GM06990 (cell line): Measurements from ENCODE around the gene CRELD1.

Source experiments
- DNase-seq: peaks from one replicate; pipeline ENCODE4 v3.0.0-alpha.2; 2011; ENCODE audit not compliant: insufficient read length; ENCODE audit errors: extremely low read depth
- H3K27me3 ChIP-seq: replicated peaks from 2 replicates; pipeline ENCODE4 v1.6.0; 2011; ENCODE audit warnings: low read length; ENCODE audit not compliant: control insufficient read depth, insufficient read depth
- H3K36me3 ChIP-seq: 2 replicates; pipeline ENCODE4 v1.5.1; 2011; ENCODE audit warnings: low read length; ENCODE audit not compliant: control insufficient read depth, insufficient read depth
- H3K4me3 ChIP-seq: replicated peaks from 2 replicates; pipeline ENCODE4 v1.5.1; 2011; ENCODE audit warnings: low read depth, mild to moderate bottlenecking, control low read depth, low read length
- CTCF ChIP-seq: IDR thresholded peaks from 2 replicates; pipeline ENCODE4 v1.5.1; 2011; ENCODE audit warnings: low read length, control low read depth, mild to moderate bottlenecking, inconsistent platforms; ENCODE audit not compliant: insufficient read depth, poor library complexity, severe bottlenecking

CRELD1 gene

DNA sequence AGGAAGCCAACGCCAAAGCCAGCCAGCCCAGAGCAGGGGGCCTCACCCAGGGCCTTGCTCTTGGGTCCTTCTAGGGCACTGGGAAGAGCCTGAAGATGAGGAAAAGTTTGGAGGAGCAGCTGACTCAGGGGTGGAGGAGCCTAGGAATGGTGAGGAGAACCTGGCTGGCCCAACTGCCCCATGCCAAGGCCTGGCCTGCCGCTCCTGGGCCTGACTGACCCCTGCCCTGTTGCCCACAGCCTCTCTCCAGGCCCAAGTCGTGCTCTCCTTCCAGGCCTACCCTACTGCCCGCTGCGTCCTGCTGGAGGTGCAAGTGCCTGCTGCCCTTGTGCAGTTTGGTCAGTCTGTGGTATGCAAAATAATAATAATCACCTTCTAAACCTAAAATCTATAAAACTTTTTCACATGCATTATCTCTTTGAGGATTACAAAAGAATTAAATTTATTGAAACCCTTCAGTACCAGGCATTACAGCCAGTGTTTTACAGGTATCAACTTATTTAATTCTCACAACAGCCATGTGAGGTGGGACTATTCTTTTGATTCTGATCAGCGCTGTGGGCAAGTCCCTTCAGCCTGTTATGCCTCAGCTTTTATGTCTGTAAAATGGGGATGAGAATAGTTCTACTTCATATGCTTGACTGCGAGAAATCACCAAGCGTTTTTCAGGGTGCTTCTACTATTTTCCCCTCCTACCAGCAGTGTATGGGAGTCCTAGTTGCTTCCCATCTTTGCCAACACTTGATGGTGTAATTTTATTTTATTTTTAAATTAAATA, 15.2 kb upstream of the CRELD1 start:
- H3K4me3 ChIP-seq, result no peak overlapping the region
- H3K36me3 ChIP-seq, result no peaks in the 10 kb centered on the region
- no peak for DNase-seq
- H3K27me3 ChIP-seq, result no peaks in the 10 kb centered on the region; the same call in none of the 2 replicates
- no peak for TF ChIP-seq CTCF

GRCh38 chr3:9928158-9928557, 5.5 kb upstream of the CRELD1 start:
- Histone ChIP-seq H3K27me3 (no peaks in the 10 kb centered on the region; the same call in none of the 2 replicates), H3K36me3 (no peaks in the 10 kb centered on the region), H3K4me3 (no peak overlapping the region)
- no peak for TF ChIP-seq CTCF
- no peak for DNase-seq

DNA sequence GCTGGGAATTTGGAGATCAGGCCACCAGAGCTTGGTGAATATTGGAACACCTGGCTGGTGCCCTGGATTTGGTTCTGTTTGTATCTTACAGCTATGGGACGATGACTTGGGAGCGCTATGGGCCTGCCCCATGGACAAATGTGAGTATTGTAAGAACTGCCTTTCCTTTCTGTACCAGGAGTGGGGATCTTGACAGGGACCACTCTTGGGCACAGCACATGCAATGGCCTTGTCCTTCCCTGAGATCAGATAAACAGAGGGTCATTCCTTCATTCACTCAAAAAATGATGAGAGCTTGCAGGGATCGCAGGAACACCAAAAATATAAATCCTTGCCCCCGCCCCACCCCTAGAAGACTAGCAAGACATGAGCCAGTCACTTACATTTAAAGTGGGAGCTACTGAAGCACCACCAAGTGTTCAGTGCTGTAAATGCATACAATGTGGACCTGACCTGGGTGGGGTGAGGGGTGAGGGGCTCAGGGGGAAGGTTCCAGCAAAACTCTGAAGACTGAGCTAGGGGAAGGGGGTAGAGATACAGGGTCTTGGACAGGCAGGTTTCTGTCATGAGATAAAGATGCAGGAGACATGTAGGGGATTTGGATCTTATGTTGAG, 2.7 kb upstream of the CRELD1 start:
- Histone ChIP-seq H3K27me3 (no peaks in the 10 kb centered on the region; the same call in none of the 2 replicates), H3K4me3 (no peak overlapping the region), H3K36me3 (peaks cover 2% of the 10 kb centered on the region; the same call in 1 of the 2 replicates)
- peak; percentile 14 for TF ChIP-seq CTCF
- no peak for DNase-seq

- peak overlapping the region; percentile 78 for H3K4me3 ChIP-seq
- no peaks in the 10 kb centered on the region; the same call in none of the 2 replicates for H3K27me3 ChIP-seq
- DNase-seq, result no peak
- TF ChIP-seq CTCF, result no peak
- H3K36me3 ChIP-seq, result peaks cover 5% of the 10 kb centered on the region
These were observed 1.1 kb upstream of the CRELD1 start for GRCh38 chr3:9932535-9932842.

DNA sequence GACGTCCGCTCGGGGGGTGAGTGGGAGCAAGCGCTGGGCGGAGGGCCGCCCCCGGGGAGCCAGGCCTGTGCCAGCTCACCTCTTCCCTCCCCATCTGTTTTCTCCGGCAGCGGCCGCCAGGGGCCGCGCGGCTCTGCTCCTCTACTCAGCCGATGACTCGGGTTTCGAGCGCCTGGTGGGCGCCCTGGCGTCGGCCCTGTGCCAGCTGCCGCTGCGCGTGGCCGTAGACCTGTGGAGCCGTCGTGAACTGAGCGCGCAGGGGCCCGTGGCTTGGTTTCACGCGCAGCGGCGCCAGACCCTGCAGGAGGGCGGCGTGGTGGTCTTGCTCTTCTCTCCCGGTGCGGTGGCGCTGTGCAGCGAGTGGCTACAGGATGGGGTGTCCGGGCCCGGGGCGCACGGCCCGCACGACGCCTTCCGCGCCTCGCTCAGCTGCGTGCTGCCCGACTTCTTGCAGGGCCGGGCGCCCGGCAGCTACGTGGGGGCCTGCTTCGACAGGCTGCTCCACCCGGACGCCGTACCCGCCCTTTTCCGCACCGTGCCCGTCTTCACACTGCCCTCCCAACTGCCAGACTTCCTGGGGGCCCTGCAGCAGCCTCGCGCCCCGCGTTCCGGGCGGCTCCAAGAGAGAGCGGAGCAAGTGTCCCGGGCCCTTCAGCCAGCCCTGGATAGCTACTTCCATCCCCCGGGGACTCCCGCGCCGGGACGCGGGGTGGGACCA, 632 bp upstream of the CRELD1 start:
- H3K27me3 ChIP-seq, result no peaks in the 10 kb centered on the region; the same call in none of the 2 replicates
- peak overlapping the region; percentile 78 for H3K4me3 ChIP-seq
- DNase-seq, result peak; percentile 93
- TF ChIP-seq CTCF, result peak; percentile 90
- H3K36me3 ChIP-seq, result peaks cover 9% of the 10 kb centered on the region
